Measurements from ENCODE around the gene TSEN2. TPM values are rescaled to one million over a fixed set of nuclear protein-coding genes. Genes with fewer than 3 reads are reported as not detected.

Gene TSEN2
- total and polyA plus RNA-seq, 2 of the 13 experiments (the other 11 are each of a cell fraction or from before 2014, with no cell fraction given), result 11.0 to 17.3 TPM

- TF ChIP-seq ZNF615 (CRISPR knock-in tag; IDR thresholded peaks at IDR 0.05; ENCODE audit: borderline replicate concordance) (0 out of 2 replicates have a peak, but pooled peaks have one; percentile 38), ZSCAN21 (CRISPR knock-in tag; IDR thresholded peaks at IDR 0.05; ENCODE audit: borderline replicate concordance) (peak; percentile 93; the same call in 1 of the 2 replicates), SATB2 (CRISPR knock-in tag; IDR thresholded peaks at IDR 0.05) (0 out of 2 replicates have a peak, but pooled peaks have one; percentile 54), KDM5A (IDR thresholded peaks at IDR 0.05; ENCODE audit: borderline replicate concordance, low read length) (peak; percentile 73), PTBP1 (IDR thresholded peaks at IDR 0.05; ENCODE audit: low read depth, low read length, poor library complexity, severe bottlenecking) (no peak), KMT2B (CRISPR knock-in tag; IDR thresholded peaks at IDR 0.05) (peak; percentile 92), ZNF605 (CRISPR knock-in tag; IDR thresholded peaks at IDR 0.05) (peak; percentile 68; the same call in 1 of the 2 replicates), ZNF383 (CRISPR knock-in tag; IDR thresholded peaks at IDR 0.05; ENCODE audit: borderline replicate concordance) (no peak), ZSCAN22 (CRISPR knock-in tag; IDR thresholded peaks at IDR 0.05) (no peak), ELF1 (CRISPR knock-in tag; IDR thresholded peaks at IDR 0.05) (no peak; the same call in 1 of the 2 replicates), RFX5 (IDR thresholded peaks at IDR 0.05; ENCODE audit: low read depth, low read length) (no peak), GTF2F1 (IDR thresholded peaks at IDR 0.05; ENCODE audit: low read length) (no peak), NCOA2 (CRISPR knock-in tag; IDR thresholded peaks at IDR 0.05) (peak; percentile 22; the same call in 1 of the 2 replicates), SRY (CRISPR knock-in tag; IDR thresholded peaks at IDR 0.05) (peak; percentile 92), GABPB1 (CRISPR knock-in tag; IDR thresholded peaks at IDR 0.05) (peak; percentile 93), ZEB1 (IDR thresholded peaks at IDR 0.05; ENCODE audit: insufficient replicate concordance, low read depth) (no peak), RARG (CRISPR knock-in tag; IDR thresholded peaks at IDR 0.05; ENCODE audit: low read depth) (no peak), U2AF2 (IDR thresholded peaks at IDR 0.05; ENCODE audit: low read depth, low read length) (no peak), HDAC2 (CRISPR knock-in tag; IDR thresholded peaks at IDR 0.05) (peak; percentile 23; the same call in 1 of the 2 replicates), POLR2AphosphoS2 (IDR thresholded peaks at IDR 0.05; ENCODE audit: low read depth, low read length) (0 out of 2 replicates have a peak, but pooled peaks have one; percentile 44), ZNF572 (CRISPR knock-in tag; IDR thresholded peaks at IDR 0.05) (0 out of 2 replicates have a peak, but pooled peaks have one; percentile 48), SIX4 (CRISPR knock-in tag; IDR thresholded peaks at IDR 0.05) (no peak), ZNF264 (CRISPR knock-in tag; IDR thresholded peaks at IDR 0.05) (no peak), ZNF24 (IDR thresholded peaks at IDR 0.05) (peak; percentile 47; the same call in 1 of the 2 replicates), ZGPAT (CRISPR knock-in tag; IDR thresholded peaks at IDR 0.05) (peak; percentile 90), BATF2 (CRISPR knock-in tag; IDR thresholded peaks at IDR 0.05) (no peak), TFDP2 (CRISPR knock-in tag; IDR thresholded peaks at IDR 0.05) (peak; percentile 70)
These were observed 72.6 kb downstream of the TSEN2 start, which contains the start of gene MKRN2 (continued) for GRCh38 chr3:12556690-12557472.
